Head of caudate nucleus (tissue), 42 donors: ENCODE measurements around the gene SLC7A14.
A peak's percentile ranks its signal among the peaks of the same experiment; 100 is the strongest.

ENCODE experiments used
- DNase-seq, 42 donors: peaks; one replicate each; pipeline versions ENCODE4 v3.0.0 to v3.0.0-alpha.2; 2020 to 2021; ENCODE audit warnings: mixed read lengths in 7 of 42
- intact Hi-C: fragments of 100-400 bp; cut with DNase I; formaldehyde crosslinking; loops from one replicate; pipeline ENCODE4 v1.15.0; 2022

The SLC7A14 gene

GRCh38 chr3:170450039-170450438 is 135.8 kb downstream of the SLC7A14 start:
- intact Hi-C loops = no loop called here
- no peak for DNase-seq

GRCh38 chr3:170448584-170448983 is 137.3 kb downstream of the SLC7A14 start:
- intact Hi-C loops = no loop called here
- DNase-seq = peak in 3 of 42 donors; percentile 23 to 35 (median 29)

- no peak for DNase-seq
Observed at GRCh38 chr3:170443457-170443856, 142.4 kb downstream of the SLC7A14 start.

GRCh38 chr3:170442947-170443346 is 142.9 kb downstream of the SLC7A14 start:
- DNase-seq = peak in 1 of 42 donors; percentile 10
- intact Hi-C loops = no loop called here

More at GRCh38 chr3:170443457-170443856, 142.4 kb downstream of the SLC7A14 start:
- intact Hi-C loops = no loop called here

- intact Hi-C loops = no loop called here
- DNase-seq = peak in 1 of 42 donors; percentile 15
Observed at GRCh38 chr3:170441412-170441811, 144.5 kb downstream of the SLC7A14 start.

- intact Hi-C loops = no loop called here
- no peak for DNase-seq
Observed at GRCh38 chr3:170440344-170440743, 145.5 kb downstream of the SLC7A14 start.

GRCh38 chr3:170438836-170439235 is 147.0 kb downstream of the SLC7A14 start:
- intact Hi-C loops = loop anchor here (5.0 kb wide), 1 partner anchor 48 kb away; no protein-coding TSS in a partner anchor
- DNase-seq = no peak

- DNase-seq = peak in 4 of 42 donors; percentile 26 to 74 (median 38)
- intact Hi-C loops = loop anchor here (2.0 to 5.0 kb wide), 2 partner anchors 17 to 49 kb away; no protein-coding TSS in a partner anchor
Observed at GRCh38 chr3:170437696-170438407, 148.0 kb downstream of the SLC7A14 start.

- DNase-seq = peak; percentile 44 to 93 (median 81)
- intact Hi-C loops = loop anchor here (2.0 to 5.0 kb wide), 2 partner anchors 16 to 50 kb away; no protein-coding TSS in a partner anchor
Observed at GRCh38 chr3:170437176-170437575, 148.7 kb downstream of the SLC7A14 start.

GRCh38 chr3:170436697-170437096 is 149.2 kb downstream of the SLC7A14 start:
- intact Hi-C loops = loop anchor here (2.0 to 5.0 kb wide), 2 partner anchors 16 to 51 kb away; no protein-coding TSS in a partner anchor
- DNase-seq = peak in 1 of 42 donors; percentile 28

GRCh38 chr3:170432416-170432815 is 153.5 kb downstream of the SLC7A14 start:
- peak in 1 of 42 donors; percentile 32 for DNase-seq
- intact Hi-C loops = no loop called here

GRCh38 chr3:170431054-170431453 is 154.8 kb downstream of the SLC7A14 start:
- intact Hi-C loops = no loop called here
- DNase-seq = no peak

- intact Hi-C loops = no loop called here
- DNase-seq = peak in 1 of 42 donors; percentile 9
Observed at GRCh38 chr3:170429050-170429449, 156.8 kb downstream of the SLC7A14 start.

- intact Hi-C loops = no loop called here
- no peak for DNase-seq
Observed at GRCh38 chr3:170428095-170428494, 157.8 kb downstream of the SLC7A14 start.

GRCh38 chr3:170426240-170426797 is 159.6 kb downstream of the SLC7A14 start:
- intact Hi-C loops = no loop called here
- no peak for DNase-seq

- DNase-seq = peak; percentile 49 to 93 (median 83)
- intact Hi-C loops = no loop called here
Observed at GRCh38 chr3:170425491-170426239, 160.2 kb downstream of the SLC7A14 start.

- DNase-seq = no peak
- intact Hi-C loops = no loop called here
Observed at GRCh38 chr3:170424879-170425278, 161.0 kb downstream of the SLC7A14 start.

- peak in 3 of 42 donors; percentile 25 to 71 (median 41) for DNase-seq
- intact Hi-C loops = no loop called here
Observed at GRCh38 chr3:170423001-170423615, 162.8 kb downstream of the SLC7A14 start.

GRCh38 chr3:170421758-170422157 is 164.1 kb downstream of the SLC7A14 start:
- peak in 1 of 42 donors; percentile 34 for DNase-seq
- intact Hi-C loops = loop anchor here (2.0 kb wide), 1 partner anchor 15 kb away; no protein-coding TSS in a partner anchor
